ENCODE data around the gene ATXN1.
"Not testable (repeated sequence)": the region's sequence is repeated elsewhere in the genome, so short reads cannot be mapped to it uniquely, and the experiment has no call there.

The ATXN1 gene

DNA sequence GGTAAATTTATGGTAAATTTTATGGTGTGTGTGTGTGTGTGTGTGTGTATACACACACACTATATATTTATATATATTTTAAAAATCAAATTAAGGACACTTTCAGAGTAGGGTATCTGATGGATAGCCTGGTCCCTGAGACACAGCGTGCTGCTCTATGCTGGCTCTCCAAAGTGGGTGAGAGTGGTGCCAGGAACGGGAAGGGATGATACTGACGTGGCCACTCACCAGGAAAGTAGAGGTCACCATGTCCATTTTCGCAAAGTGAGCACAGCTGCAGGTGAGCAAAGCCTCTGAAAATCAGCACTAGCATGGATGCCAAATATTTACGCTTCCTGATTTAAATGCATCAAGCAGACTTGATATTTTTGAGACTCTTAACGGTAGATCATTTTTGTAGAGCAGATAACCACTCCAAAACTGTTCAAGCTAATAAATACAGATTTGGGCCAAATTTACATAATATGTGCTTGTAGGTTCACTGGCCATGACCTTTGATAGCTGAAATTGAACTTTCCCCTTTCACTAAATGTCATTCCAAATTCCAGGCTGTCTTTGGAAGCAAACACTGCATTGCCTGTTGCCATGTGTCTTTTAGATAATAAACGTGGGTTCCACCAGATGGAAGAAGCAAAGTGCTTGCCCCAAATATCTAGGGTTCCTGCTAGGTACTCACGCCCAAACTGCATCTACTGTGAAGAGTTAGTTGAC, 116.6 kb downstream of the ATXN1 start:
- DNase-seq (ENCODE audit: low read depth in 2 of 2), result no peak

DNA sequence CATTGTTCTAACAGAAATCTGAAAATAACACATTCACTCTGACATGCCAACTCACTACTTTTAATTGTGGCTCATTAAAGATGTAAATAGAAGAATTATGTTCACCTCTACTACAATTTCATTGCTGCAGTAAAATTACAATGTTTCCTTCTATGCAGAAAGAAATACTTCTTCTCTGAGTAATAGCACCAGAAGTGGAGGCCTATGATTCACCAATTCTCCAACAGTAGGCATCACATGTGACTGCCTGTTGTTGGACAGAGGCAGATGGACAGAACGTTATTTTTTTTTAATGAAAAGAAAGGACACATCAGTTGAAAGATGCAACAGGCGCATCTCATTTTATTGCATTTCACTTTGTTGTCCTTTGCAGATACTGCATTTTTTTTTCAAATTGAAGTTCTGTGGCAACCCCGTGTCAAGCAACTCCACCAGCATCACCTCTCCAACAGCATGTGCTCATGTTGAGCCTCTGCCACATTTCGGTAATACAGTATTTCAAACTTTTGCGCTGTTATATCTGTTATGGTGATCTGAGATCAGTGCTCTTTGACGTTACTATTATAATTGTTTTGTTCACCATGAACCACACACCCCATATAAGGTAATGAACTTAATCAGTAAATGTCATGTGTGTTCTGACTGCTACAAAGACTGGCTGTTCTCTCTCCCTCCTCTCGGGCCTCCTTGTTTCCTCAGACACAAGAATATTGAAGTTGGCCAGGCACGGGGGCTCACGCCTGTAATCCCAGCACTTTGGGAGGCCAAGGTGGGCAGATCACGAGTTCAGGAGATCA, 121.4 kb downstream of the ATXN1 start:
- DNase-seq (ENCODE audit: low read depth in 2 of 2), result no peak

DNA sequence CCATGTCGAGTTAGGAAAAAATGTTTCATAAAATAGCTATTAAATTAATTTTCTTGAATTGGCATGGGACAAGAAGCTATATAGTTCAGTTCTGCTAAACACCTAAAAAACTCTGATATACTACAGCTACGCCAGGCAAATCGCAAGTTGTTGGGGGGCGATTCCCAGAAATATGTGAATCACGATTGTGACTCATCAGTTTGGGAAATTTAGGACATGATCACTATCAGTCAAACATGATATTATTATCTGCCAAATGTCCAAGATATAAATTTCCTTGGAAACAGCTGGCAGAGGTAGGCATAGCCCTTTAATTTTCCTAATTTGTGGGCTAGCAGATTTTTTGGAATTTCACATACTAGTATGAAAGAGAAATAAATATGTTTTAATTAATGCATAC, 123.6 kb downstream of the ATXN1 start:
- DNase-seq (ENCODE audit: low read depth in 2 of 2), result no peak

DNA sequence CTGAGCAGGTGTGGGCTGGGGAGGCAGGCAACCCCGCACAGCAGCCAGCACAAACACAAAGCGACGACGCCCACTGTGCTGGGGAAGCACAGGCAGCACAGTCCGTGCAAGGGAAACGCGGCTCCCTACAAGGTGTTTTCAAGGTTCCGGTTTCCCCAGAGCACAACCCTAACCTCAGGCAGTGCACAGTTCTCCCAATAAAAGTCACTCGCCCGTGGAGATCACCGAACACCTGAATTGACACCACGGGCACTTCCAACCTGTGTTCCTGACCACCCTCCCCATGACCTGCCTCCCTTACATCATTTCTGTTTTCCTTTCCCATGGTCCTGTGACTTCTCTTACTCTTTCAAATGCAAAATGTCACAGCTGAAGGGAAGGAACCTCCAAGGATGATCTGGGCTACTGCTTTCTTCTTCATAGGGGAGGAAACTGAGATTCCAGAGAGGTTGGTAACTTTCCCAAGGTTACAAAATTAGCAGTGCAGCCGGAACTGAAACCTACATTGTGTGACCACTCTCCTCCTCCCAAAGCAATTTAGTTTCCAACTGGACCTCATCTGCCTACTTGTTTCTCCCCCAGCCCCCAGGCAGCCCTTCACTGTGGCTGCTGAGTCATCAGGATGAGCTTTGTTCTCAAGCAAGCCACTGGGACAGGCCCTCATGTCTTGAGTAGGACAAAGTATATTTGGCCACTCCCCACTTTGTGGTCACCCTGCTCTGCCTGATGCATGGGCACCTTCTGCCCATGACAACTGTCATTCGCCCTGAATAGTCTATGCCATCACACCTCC, 125.3 kb downstream of the ATXN1 start:
- no peak for DNase-seq (ENCODE audit: low read depth in 2 of 2)

DNA sequence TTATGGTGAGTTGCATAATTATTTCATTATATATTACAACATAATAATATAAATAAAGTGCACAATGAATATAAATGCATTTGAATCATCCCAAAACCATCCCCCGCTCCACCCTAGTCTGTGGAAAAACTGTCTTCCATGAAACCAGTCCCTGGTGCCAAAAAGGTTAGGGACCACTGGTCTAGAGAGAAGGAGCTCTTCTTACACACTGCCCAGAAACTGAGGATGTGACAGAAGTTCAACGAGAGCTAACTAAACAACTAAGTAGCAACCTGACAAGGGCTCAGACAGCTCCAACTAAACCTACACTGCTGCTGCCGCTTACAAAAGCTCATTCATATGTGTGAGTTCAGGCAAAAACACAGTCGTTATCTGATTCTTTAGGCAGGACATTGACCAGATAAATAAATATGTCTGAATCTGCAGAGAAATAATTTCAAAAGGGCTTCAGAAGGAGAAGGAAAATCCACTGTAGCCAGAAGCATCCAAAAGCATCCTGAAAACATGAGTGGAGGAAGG, 125.9 kb downstream of the ATXN1 start:
- DNase-seq (ENCODE audit: low read depth in 2 of 2), result no peak

DNA sequence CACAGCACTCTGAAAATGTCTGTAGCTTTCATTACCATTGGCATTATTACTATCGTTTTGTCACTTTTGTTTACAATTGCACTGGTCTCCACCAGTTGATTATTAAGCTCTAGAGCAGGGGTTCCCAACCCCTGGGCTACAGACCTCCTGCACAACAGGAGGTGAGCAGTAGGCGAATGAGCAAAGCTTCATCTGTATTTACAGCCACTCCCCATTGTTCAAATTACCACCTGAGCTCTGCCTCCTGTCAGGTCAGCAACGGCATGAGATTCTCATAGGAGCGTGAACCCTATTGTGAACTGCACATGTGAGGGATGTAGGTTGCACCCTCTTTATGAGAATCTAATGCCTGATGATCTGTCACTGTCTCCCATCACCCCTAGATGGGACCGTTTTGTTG, 126.4 kb downstream of the ATXN1 start:
- DNase-seq (ENCODE audit: low read depth in 2 of 2), result no peak

DNA sequence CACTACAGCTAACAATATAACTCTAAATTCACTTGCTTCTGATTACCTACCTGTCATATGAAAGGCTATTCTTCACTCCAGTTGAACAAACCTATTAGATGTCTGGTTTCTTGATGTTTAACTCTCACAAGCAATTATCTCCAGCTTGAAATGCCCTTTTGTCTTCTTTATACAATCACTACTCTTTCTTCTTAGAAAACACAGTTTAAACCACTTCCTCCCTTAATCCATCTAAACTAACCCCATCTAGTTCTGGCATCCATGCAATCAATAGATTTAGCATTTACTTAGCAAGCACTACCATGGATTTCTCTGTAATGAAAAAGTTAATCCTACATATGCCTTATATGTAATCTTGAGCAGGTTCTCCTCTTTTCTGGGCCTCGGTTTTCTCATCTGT, 127.3 kb downstream of the ATXN1 start:
- no peak for DNase-seq (ENCODE audit: low read depth in 2 of 2)

DNA sequence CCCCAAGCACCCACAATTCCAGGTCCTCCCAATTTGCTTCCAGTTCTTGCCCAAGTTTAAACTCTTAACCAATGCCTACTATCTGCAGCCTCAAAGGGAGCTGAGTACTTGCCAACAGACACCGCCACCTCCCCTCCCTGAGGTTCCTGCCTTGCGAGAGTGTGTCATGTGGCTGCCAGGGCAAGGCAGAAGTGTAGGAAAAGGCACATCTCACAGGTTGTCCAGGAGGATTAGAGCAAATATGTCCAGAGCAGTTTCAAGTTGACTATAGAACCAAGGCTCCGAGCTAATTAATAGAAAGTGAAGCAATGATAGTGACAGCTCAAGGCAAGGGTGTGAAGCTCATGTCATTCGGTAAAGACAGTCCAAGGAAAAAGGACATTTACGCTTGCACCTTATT, 127.8 kb downstream of the ATXN1 start:
- no peak for DNase-seq (ENCODE audit: low read depth in 2 of 2)

DNA sequence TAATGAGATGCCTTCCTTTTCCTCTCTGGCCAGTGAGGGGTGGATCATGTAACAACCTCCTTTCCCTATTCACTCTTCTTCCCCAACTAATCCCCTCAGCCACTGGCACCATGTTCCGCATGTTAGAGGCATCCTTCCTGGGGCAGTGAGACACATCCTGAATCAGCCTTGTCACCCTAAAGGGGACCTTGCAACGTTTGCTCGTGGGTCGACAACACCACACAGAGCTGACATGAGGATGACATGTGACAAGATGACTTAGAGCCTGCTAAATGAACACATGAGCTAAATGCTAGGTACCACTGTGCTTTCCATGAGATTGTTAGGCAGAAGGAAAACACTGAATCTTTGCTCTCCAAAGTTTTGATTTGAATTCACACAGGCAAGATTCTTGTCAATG, 129.2 kb downstream of the ATXN1 start:
- DNase-seq (ENCODE audit: low read depth in 2 of 2), result no peak

DNA sequence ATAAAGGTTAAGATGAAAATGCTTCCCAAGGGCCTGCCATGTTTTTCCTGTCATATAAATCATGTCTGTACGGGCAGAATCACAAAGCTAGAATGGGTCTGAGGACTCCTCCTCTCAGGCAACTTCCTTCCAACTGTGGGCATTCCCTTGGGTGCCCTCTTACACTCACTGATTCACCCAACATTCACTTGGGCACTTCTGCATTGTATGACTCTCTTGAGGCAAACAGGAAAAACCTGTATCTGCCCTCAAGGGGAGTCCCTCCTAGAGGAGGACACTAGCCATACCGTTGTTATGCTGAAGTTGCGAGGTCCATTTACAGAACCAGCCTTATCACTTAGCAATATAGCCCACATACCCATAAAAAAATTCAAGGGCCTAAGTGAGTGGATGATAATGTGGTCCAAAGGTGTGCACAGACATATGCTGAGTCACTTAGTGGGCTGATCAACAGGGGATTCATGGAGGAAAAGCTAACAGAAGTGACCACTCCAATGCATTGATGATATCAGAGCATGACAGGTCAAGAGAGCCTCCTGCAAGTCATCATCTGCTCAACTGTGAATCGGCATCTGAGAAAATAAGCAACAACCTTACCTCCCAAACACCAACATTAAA, 131.1 kb downstream of the ATXN1 start:
- no peak for DNase-seq (ENCODE audit: low read depth in 2 of 2)

DNA sequence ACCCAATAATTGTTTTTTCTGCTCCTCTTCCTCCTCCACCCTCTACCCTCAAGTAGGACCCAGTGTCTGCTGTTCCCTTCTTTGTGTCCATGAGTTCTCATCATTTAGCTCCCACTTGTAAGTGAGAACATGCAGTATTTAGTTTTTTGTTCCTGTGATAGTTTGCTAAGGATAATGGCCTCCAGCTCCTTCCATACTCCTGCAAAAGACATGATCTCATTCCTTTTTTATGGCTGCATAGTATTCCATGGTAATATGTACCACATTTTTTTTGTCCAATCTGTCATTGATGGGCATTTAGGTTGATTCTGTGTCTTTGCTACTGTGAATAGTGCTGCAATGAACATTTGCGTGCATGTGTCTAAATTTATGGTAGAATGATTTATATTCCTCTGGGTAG, 132.7 kb downstream of the ATXN1 start:
- not testable (repeated sequence) for DNase-seq (ENCODE audit: low read depth in 2 of 2)

DNA sequence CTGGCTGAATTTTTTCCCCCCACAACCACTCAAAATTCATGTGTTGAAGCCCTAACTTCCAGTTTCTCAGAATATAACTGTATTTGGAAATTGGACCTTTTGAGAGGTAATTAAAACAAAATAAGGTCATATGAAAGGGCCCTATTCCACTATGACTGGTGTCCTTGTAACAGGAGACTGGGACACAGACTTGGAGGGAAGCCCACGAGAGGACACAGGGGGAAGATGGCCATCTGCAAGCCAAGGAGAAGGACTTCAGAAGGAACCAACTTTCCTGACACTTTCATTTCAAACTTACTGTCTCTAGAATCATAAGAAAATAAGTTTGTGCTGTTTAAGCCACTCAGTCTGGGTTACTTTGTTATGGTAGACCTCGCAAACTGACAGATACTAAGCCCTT, 134.6 kb downstream of the ATXN1 start:
- DNase-seq (ENCODE audit: low read depth in 2 of 2), result no peak

DNA sequence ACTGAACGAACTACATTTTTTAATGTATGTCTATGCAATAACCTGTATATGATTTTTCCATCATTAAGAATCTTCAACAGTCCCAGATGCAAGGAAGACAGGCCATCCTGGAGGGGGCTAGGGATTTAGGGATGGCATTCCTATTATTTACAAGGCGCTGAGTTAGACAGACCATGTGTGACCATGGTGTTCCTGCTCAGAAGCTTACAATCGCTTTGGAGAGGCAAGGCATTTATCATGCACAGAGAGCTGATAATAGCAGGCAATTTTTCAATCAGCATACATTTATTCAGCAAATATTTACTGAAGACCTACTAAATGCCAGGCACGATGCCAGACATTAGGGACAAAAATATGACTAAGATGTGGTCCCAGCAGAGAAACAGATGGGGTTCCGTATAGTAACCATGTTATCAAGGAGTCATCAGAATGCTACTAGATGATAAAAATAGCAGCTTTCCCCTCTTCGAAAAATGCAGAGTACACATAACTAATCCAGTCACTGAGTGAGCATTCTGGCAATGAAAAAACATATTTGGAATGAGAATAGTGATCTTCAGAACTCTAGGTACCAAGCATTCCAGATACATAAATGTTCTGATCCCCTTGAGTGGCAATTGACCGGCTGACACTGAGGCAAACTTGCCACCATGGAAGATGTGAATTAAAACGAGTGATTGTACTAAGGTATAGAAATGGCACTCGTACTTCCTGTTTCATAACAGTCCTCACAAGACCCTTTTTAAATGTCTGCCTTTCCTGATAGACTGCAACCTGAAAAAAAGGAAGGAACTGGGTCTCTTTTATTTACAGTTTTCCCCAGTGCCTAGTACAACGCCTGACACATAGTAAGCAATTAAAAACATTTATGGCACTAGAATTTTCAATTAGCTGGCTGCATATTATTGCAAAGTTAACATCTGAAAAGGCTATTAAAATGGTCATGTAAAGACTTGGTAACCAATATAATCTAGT, 135.7 kb downstream of the ATXN1 start:
- no peak for DNase-seq (ENCODE audit: low read depth in 2 of 2)

DNA sequence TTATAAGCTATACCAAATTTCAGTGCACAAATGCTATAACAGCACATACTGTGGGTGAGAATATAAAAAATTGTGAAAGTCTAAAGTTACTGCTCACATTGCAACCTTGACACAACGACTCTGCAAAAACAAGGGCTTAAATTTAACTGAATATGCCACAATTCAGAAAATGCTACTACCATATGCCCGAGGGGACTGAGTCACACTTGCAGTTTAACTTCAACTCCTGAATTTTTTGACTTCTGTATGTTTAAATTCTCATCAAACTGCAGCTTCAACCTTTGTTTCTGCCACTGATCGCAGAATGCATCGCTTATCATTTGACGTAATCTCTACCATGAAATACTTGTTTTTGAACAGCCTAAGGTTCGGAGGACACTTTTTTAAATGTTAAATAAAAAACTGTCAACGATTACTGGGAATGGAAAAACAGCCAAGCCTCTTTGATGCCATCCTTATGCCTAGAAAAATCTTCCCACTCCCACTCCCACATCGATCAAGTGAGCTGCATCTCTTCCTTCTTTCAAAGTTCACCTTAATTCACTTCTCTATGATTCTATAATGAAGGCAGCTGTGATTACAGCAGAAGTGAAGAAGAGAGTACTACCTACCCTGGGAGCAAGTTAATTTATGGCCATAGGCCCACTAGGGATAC, 136.5 kb downstream of the ATXN1 start:
- DNase-seq (ENCODE audit: low read depth in 2 of 2), result no peak

DNA sequence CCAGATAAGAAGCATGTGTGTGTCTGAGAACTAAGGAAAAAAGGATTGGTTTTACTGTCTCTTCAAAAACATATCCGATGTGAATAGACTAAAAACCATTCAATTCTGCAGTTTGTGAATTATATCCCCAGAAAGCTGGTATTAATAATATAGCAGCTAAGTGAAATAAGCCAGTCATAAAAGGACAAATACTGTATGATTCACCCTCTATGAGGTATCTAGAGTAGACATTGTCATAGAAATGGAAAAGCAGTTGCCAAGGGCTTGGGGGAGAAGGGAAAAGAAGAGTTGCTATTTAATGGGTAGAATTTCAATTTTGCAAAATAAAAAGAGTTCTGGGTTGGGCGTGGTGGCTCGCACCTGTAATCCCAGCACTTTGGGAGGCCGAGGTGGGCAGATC, 137.5 kb downstream of the ATXN1 start:
- DNase-seq (ENCODE audit: low read depth in 2 of 2), result no peak

DNA sequence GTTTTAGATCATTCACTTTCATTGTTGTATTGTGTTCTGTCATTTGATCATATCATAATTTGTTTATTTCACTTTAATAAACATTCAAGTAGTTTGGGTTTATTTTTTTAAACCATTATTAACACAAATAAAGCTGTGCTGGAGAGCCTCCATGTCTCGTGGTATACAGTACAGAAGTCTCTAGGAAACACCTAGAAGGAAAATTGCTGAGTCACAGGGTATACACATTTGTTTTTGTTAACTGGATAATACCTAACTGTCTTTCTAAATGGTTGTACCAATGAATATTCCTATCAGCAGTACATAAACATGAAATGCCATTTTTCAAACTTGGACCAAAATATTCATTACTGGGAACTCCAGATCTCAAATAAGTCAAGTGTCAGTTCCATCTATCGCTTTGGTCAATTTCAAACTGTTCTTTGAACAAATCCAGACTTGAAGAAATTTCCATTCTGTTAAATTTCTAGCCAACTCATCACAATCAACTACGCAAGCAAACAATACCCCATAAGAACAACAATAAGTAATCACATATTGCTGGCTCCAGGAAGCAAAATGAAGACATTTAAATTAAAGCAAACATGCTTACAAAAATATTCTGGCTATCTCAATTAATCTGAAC, 138.1 kb downstream of the ATXN1 start:
- DNase-seq (ENCODE audit: low read depth in 2 of 2), result no peak

DNA sequence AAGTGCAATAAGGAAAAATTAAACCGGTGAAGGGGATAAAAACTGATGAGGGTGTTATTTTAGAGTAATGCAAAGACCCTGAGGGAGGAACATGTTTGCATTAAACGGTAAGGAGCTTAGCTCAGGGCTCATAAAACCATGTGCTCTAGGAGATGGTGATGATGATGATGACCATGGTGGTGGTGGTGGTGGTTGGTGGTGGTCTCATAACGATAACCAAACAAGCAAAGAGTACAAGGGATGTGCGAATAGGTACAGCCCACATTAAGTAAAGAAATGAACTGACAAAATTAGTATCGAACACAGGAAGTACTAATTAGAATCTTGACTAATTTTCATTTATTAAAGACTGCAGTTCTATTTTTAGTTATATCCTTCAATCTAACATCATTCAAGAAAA, 139.1 kb downstream of the ATXN1 start:
- DNase-seq (ENCODE audit: low read depth in 2 of 2), result no peak

DNA sequence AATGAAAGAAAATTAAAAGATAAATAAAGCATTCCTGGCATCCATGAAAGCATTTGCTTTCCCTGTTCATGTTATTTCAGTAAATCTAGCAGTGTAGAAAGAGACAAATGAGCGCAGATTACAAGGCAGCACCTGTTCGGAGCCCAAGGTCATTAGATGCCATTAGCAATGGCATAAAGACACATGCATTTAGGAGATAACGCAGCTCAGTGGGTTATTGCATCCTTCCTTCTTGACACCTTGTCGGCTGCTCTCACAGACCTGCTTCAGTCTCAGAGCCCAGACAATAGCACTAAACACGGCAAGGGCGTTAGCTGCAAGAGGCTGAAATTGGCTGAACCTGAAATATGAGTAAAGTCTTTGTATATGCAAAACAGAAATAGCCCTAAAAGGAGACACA, 140.3 kb downstream of the ATXN1 start:
- no peak for DNase-seq (ENCODE audit: low read depth in 2 of 2)

DNA sequence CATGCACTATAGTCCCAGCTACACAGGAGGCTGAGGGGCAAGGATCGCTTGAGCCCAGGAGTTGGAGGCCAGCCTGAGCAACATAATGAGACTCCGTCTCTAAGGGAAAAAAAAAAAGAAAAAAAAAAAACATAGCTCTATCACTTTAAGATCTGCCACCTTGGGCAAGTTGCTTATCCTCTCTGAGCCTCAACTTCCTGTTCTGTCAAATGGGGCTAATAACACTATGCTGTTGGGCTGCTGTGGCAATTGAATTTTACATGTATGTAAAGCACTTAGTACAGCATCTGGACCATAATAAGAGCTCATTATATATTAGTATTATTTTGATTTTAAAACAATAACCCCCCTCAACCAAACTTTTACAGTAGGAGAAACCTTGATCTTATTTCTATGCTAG, 141.5 kb downstream of the ATXN1 start:
- DNase-seq (ENCODE audit: low read depth in 2 of 2), result no peak

DNA sequence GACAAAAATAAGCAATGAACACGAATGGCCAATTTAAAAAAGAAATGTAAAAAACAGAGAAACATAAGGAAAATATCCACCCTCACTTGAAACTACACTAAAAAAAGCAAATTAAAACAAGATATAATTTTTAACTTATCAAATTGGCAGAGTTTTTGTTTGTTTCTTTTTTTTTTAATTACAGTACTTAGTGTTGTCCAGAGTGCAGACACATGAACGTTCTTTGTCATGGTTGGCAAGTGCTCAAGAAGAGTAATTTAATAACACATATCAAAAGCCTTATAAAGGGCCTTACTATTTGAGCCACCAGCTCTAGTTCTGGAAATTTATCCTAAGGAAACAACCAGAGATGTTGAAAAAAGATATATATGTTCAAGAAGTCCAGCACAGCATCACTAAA, 142.3 kb downstream of the ATXN1 start:
- no peak for DNase-seq (ENCODE audit: low read depth in 2 of 2)
